Smooth muscle cell (in vitro differentiated cells): Measurements from ENCODE around the gene CTRL. TPM values are rescaled to one million over a fixed set of nuclear protein-coding genes. Genes with fewer than 3 reads are reported as not detected.

ENCODE experiments used
- DNase-seq: peaks from one replicate; lab custom pipeline; 2025; ENCODE audit not compliant: unreplicated experiment; lab: John Stamatoyannopoulos, UW
- H2AFZ ChIP-seq: fragments of 200-600 bp; sonication (generic); 2 replicates; pipeline ENCODE4 v1.6.0; 2016; ENCODE audit warnings: antibody characterized with exemption, low read depth, mild to moderate bottlenecking
- H3F3A ChIP-seq: fragments of 200-600 bp; sonication (generic); 2 replicates; pipeline ENCODE4 v1.6.0; 2017; ENCODE audit warnings: antibody characterized with exemption, low read depth
- H3K27ac ChIP-seq: fragments of 200-600 bp; sonication (generic); 2 replicates; pipeline ENCODE4 v1.5.1; 2016; ENCODE audit warnings: low read depth, mild to moderate bottlenecking
- H3K27me3 ChIP-seq: fragments of 200-600 bp; sonication (generic); 2 replicates; pipeline ENCODE4 v1.6.1; 2016; ENCODE audit warnings: low read depth, mild to moderate bottlenecking
- H3K36me3 ChIP-seq: fragments of 200-600 bp; sonication (generic); 2 replicates; pipeline ENCODE4 v1.5.1; 2016; ENCODE audit warnings: low read depth
- H3K4me1 ChIP-seq: fragments of 200-600 bp; sonication (generic); 2 replicates; pipeline ENCODE4 v1.5.1; 2016; ENCODE audit warnings: low read depth
- H3K4me2 ChIP-seq: fragments of 200-600 bp; sonication (generic); 2 replicates; pipeline ENCODE4 v1.6.0; 2016; ENCODE audit warnings: mild to moderate bottlenecking
- H3K4me3 ChIP-seq: fragments of 200-600 bp; sonication (generic); 2 replicates; pipeline ENCODE4 v1.5.1; 2016; ENCODE audit warnings: mild to moderate bottlenecking
- H3K79me2 ChIP-seq: fragments of 200-600 bp; sonication (generic); 2 replicates; pipeline ENCODE4 v1.6.0; 2016; ENCODE audit warnings: low read depth, mild to moderate bottlenecking
- H3K9ac ChIP-seq: fragments of 200-600 bp; sonication (generic); 2 replicates; pipeline ENCODE4 v1.6.0; 2016; ENCODE audit warnings: low read depth
- H3K9me3 ChIP-seq: fragments of 200-600 bp; sonication (generic); replicated peaks from 2 replicates; pipeline ENCODE4 v1.5.1; 2016; ENCODE audit warnings: low read depth
- H4K20me1 ChIP-seq: fragments of 200-600 bp; sonication (generic); 2 replicates; pipeline ENCODE4 v1.6.0; 2016; ENCODE audit warnings: low read depth
- WGBS: methylation state at CpG from one replicate; pipeline ENCODE4 v1.1.7; 2016; ENCODE audit warnings: low lambda C conversion rate; 5-methylcytosine and 5-hydroxymethylcytosine counted together
- polyA plus RNA-seq: library from polyadenylated mRNA; unstranded; fragments of >200 nt; fragmentation: Nextera tagmentation; extraction: Ambion mirVana; gene quantifications from 2 replicates; pipeline ENCODE4 v1.2.1, GENCODE V29; 2016
- total RNA-seq: library from RNA; depleted of rRNA; stranded (reverse); fragments of >200 nt; gene quantifications from 2 replicates; pipeline ENCODE4 v1.2.3, GENCODE V29; 2014
- TF ChIP-seq, protein P1 (sequence below): fragments of 200-600 bp; sonication (generic); IDR thresholded peaks from 2 replicates; pipeline ENCODE4 v1.5.1; 2017; ENCODE audit warnings: borderline replicate concordance, mild to moderate bottlenecking, antibody characterized with exemption; ENCODE audit not compliant: insufficient read depth, poor library complexity, severe bottlenecking

CTRL gene
- total and polyA plus RNA-seq, 2 experiments from 2014 or later, result 0.90 to 14.8 TPM

DNA sequence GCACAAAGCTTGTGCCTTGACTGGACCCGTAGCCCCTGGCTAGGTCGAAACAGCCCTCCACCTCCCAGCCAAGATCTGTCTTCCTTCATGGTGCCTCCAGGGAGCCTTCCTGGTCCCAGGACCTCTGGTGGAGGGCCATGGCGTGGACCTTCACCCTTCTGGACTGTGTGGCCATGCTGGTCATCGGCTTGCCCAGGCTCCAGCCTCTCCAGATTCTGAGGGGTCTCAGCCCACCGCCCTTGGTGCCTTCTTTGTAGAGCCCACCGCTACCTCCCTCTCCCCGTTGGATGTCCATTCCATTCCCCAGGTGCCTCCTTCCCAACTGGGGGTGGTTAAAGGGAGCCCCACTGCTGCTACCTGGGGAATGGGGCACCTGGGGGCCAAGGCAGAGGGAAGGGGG, 3.5 kb downstream of the CTRL start:
- TF ChIP-seq, protein P1, sequence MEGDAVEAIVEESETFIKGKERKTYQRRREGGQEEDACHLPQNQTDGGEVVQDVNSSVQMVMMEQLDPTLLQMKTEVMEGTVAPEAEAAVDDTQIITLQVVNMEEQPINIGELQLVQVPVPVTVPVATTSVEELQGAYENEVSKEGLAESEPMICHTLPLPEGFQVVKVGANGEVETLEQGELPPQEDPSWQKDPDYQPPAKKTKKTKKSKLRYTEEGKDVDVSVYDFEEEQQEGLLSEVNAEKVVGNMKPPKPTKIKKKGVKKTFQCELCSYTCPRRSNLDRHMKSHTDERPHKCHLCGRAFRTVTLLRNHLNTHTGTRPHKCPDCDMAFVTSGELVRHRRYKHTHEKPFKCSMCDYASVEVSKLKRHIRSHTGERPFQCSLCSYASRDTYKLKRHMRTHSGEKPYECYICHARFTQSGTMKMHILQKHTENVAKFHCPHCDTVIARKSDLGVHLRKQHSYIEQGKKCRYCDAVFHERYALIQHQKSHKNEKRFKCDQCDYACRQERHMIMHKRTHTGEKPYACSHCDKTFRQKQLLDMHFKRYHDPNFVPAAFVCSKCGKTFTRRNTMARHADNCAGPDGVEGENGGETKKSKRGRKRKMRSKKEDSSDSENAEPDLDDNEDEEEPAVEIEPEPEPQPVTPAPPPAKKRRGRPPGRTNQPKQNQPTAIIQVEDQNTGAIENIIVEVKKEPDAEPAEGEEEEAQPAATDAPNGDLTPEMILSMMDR, result no peak
- H3K27ac ChIP-seq, result no peak overlapping the region
- H3K9ac ChIP-seq, result no peak overlapping the region
- peaks cover 6% of the 10 kb centered on the region for H3K79me2 ChIP-seq
- no peak for DNase-seq
- H3K27me3 ChIP-seq, result no peaks in the 10 kb centered on the region
- no peak overlapping the region for H3K4me2 ChIP-seq
- no peaks in the 10 kb centered on the region for H3K4me1 ChIP-seq
- H4K20me1 ChIP-seq, result peaks cover 66% of the 10 kb centered on the region
- H3K4me3 ChIP-seq, result no peak overlapping the region
- WGBS, result 92% methylated on average over 7 of the region's 7 CpGs
- no peaks in the 10 kb centered on the region for H3K36me3 ChIP-seq
- no peak overlapping the region for H2AFZ ChIP-seq
- no peaks in the 10 kb centered on the region for H3K9me3 ChIP-seq
- H3F3A ChIP-seq, result no peaks in the 10 kb centered on the region

DNA sequence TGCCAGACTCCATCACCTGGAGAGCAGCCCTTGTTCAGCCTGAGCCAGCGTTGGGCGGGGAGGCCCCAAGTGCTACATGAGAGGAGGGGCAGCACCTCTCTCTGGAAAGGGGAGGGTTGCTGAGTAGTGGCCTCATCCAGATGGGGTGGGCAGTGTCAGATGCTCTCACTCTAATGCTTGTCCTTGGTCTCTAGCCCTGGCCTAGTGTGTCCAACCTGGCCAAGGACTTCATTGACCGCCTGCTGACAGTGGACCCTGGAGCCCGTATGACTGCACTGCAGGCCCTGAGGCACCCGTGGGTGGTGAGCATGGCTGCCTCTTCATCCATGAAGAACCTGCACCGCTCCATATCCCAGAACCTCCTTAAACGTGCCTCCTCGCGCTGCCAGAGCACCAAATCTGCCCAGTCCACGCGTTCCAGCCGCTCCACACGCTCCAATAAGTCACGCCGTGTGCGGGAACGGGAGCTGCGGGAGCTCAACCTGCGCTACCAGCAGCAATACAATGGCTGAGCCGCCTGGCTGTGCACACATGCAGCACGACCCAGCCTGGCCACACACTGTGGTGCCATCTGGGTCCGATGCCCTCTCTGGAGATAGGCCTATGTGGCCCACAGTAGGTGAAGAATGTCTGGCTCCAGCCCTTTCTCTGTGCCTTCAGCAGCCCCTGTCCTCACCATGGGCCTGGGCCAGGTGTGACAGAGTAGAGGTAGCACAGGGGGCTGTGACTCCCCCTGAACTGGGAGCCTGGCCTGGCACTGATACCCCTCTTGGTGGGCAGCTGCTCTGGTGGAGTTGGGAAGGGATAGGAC, 4.3 kb downstream of the CTRL start:
- no peaks in the 10 kb centered on the region for H3K36me3 ChIP-seq
- H3K79me2 ChIP-seq, result peaks cover 7% of the 10 kb centered on the region
- TF ChIP-seq, protein P1, result no peak
- H3K27ac ChIP-seq, result no peak overlapping the region
- peaks cover 74% of the 10 kb centered on the region for H4K20me1 ChIP-seq
- no peak overlapping the region for H3K4me3 ChIP-seq
- H3K9ac ChIP-seq, result no peak overlapping the region
- no peaks in the 10 kb centered on the region for H3K4me1 ChIP-seq
- 97% methylated on average over 22 of the region's 22 CpGs for WGBS
- H2AFZ ChIP-seq, result no peak overlapping the region
- H3K27me3 ChIP-seq, result no peaks in the 10 kb centered on the region
- DNase-seq, result no peak
- H3F3A ChIP-seq, result no peaks in the 10 kb centered on the region
- H3K4me2 ChIP-seq, result no peak overlapping the region
- no peaks in the 10 kb centered on the region for H3K9me3 ChIP-seq

DNA sequence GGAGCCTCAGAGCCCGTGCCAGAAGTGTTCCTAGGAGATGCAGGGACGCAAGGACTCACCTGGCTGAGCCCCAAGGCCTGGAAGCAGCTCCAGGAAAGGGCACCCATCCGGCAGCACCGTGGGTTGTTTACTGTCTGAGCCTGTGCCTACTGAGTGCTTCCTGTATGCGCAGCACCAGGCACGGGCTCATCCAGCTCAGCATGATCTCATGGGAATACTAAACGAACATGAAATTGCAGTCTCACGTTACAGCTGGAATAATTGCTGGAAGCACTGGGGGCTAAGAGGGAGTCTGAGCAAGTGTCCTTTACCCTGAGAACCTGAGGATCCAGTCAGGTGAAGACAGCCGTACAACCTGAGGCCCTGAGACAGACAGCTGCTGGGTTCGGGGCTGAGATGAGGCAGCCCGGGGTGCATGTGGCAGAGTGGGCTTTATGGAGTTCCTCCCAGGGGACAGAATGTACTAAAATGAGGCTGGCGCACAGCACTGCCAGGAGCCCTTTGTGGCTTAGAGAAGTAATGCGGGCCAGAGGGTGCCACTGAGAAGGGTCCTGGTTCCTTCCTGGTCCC, 5.4 kb downstream of the CTRL start:
- Histone ChIP-seq H3F3A (no peaks in the 10 kb centered on the region), H3K9ac (no peak overlapping the region), H3K79me2 (peaks cover 7% of the 10 kb centered on the region), H3K4me1 (no peaks in the 10 kb centered on the region), H3K36me3 (no peaks in the 10 kb centered on the region), H4K20me1 (peaks cover 85% of the 10 kb centered on the region), H3K9me3 (no peaks in the 10 kb centered on the region), H3K4me3 (no peak overlapping the region), H3K4me2 (no peak overlapping the region), H3K27me3 (no peaks in the 10 kb centered on the region), H3K27ac (no peak overlapping the region), H2AFZ (no peak overlapping the region)
- no peak for DNase-seq
- TF ChIP-seq, protein P1, result no peak
- WGBS, result 80% methylated on average over 13 of the region's 13 CpGs
